H9 (cell line): ENCODE data around the gene EGFL8. TPM values are rescaled to one million over a fixed set of nuclear protein-coding genes. Genes with fewer than 3 reads are reported as not detected.

Experiments
- DNase-seq: peaks from one replicate; pipeline ENCODE4 v3.0.0-alpha.2; 2017
- H2AFZ ChIP-seq: one replicate; pipeline ENCODE4 v1.6.1; 2013; ENCODE audit warnings: mild to moderate bottlenecking, low read length, control low read depth, moderate library complexity
- H2AK5ac ChIP-seq: 2 replicates; pipeline ENCODE4 v1.6.1; 2013; ENCODE audit warnings: low read length, control low read depth, mixed read lengths; ENCODE audit not compliant: insufficient read length
- H2BK120ac ChIP-seq: one replicate; pipeline ENCODE4 v1.6.1; 2013; ENCODE audit warnings: low read depth, mild to moderate bottlenecking, low read length, control low read depth, inconsistent platforms; ENCODE audit not compliant: poor library complexity, severe bottlenecking
- H2BK12ac ChIP-seq: 2 replicates; pipeline ENCODE4 v1.6.1; 2013; ENCODE audit warnings: low read length, control low read depth, mixed read lengths, low read depth; ENCODE audit not compliant: insufficient read length
- H2BK15ac ChIP-seq: 2 replicates; pipeline ENCODE4 v1.6.1; 2013; ENCODE audit warnings: low read depth, low read length, control low read depth
- H2BK20ac ChIP-seq: one replicate; pipeline ENCODE4 v1.6.1; 2013; ENCODE audit warnings: low read depth, mild to moderate bottlenecking, low read length, control low read depth, inconsistent platforms; ENCODE audit not compliant: poor library complexity, severe bottlenecking
- H2BK5ac ChIP-seq: 2 replicates; pipeline ENCODE4 v1.6.1; 2013; ENCODE audit warnings: low read length, control low read depth, mixed read lengths; ENCODE audit not compliant: insufficient read length
- H3K14ac ChIP-seq: 2 replicates; pipeline ENCODE4 v1.6.1; 2013; ENCODE audit warnings: low read length, control low read depth; ENCODE audit not compliant: insufficient read depth
- H3K18ac ChIP-seq: 2 replicates; pipeline ENCODE4 v1.6.1; 2013; ENCODE audit warnings: low read depth, mild to moderate bottlenecking, mixed read lengths, low read length, control low read depth; ENCODE audit not compliant: insufficient read length
- H3K23ac ChIP-seq: 2 replicates; pipeline ENCODE4 v1.6.1; 2013; ENCODE audit warnings: low read length, control low read depth, mixed read lengths, low read depth; ENCODE audit not compliant: insufficient read length
- H3K23me2 ChIP-seq: 2 replicates; pipeline ENCODE4 v1.6.1; 2013; ENCODE audit warnings: low read depth, mild to moderate bottlenecking, mixed read lengths, low read length, control low read depth; ENCODE audit not compliant: insufficient read length, poor library complexity, severe bottlenecking
- H3K27ac ChIP-seq: 2 replicates; pipeline ENCODE4 v1.5.1; 2013; ENCODE audit warnings: low read length, control low read depth, mixed read lengths, low read depth; ENCODE audit not compliant: insufficient read length
- H3K27me3 ChIP-seq: 2 replicates; pipeline ENCODE4 v1.6.1; 2013; ENCODE audit warnings: low read length, control low read depth, inconsistent platforms; ENCODE audit not compliant: insufficient read depth
- H3K4ac ChIP-seq: 2 replicates; pipeline ENCODE4 v1.6.1; 2013; ENCODE audit warnings: low read depth, mild to moderate bottlenecking, control low read depth, inconsistent platforms, low read length, moderate library complexity
- H3K4me1 ChIP-seq: 2 replicates; pipeline ENCODE4 v1.6.1; 2013; ENCODE audit warnings: low read length, control low read depth, inconsistent platforms; ENCODE audit not compliant: insufficient read depth
- H3K4me2 ChIP-seq: 2 replicates; pipeline ENCODE4 v1.6.1; 2013; ENCODE audit warnings: low read length, control low read depth, mixed read lengths; ENCODE audit not compliant: insufficient read length, insufficient read depth
- H3K56ac ChIP-seq: 2 replicates; pipeline ENCODE4 v1.6.1; 2013; ENCODE audit warnings: low read depth, mild to moderate bottlenecking, mixed read lengths, low read length, control low read depth; ENCODE audit not compliant: insufficient read length
- H3K79me1 ChIP-seq: 2 replicates; pipeline ENCODE4 v1.6.1; 2013; ENCODE audit warnings: low read depth, mild to moderate bottlenecking, moderate library complexity, low read length, control low read depth, inconsistent platforms; ENCODE audit not compliant: insufficient read depth, poor library complexity, severe bottlenecking
- H3K79me2 ChIP-seq: 2 replicates; pipeline ENCODE4 v1.6.1; 2013; ENCODE audit warnings: low read length, control low read depth, inconsistent platforms; ENCODE audit not compliant: insufficient read depth
- H3K9ac ChIP-seq: 2 replicates; pipeline ENCODE4 v1.6.1; 2013; ENCODE audit warnings: low read length, control low read depth, mixed read lengths; ENCODE audit not compliant: insufficient read length; ENCODE audit errors: extremely low read depth
- H3K9me3 ChIP-seq: one replicate; pipeline ENCODE4 v1.6.1; 2013; ENCODE audit warnings: low read depth, low read length, inconsistent platforms; ENCODE audit not compliant: control insufficient read depth
- H3T11ph ChIP-seq: one replicate; pipeline ENCODE4 v1.6.1; 2013; ENCODE audit warnings: mild to moderate bottlenecking, low read length, control low read depth, inconsistent platforms
- H4K20me1 ChIP-seq: one replicate; pipeline ENCODE4 v1.6.1; 2013; ENCODE audit not compliant: control insufficient read depth, insufficient read length, insufficient read depth
- H4K5ac ChIP-seq: 2 replicates; pipeline ENCODE4 v1.6.1; 2013; ENCODE audit warnings: low read depth, mild to moderate bottlenecking, mixed read lengths, low read length, control low read depth; ENCODE audit not compliant: insufficient read length
- H4K8ac ChIP-seq: replicated peaks from 2 replicates; pipeline ENCODE4 v1.6.1; 2013; ENCODE audit warnings: low read length, control low read depth, mixed read lengths, low read depth; ENCODE audit not compliant: insufficient read length
- H4K91ac ChIP-seq: 2 replicates; pipeline ENCODE4 v1.6.1; 2013; ENCODE audit warnings: low read depth, mild to moderate bottlenecking, moderate library complexity, mixed read lengths, low read length, control low read depth; ENCODE audit not compliant: insufficient read length
- H3K27ac Mint-ChIP-seq, 3 experiments: 2 replicates in 2 of 3; 3 replicates in 1 of 3; pipeline ENCODE4 v1.8.0; 2020 to 2021; ENCODE audit warnings: mixed read lengths in 3 of 3, mild to moderate bottlenecking in 1 of 3, moderate library complexity in 1 of 3
- H3K27me3 Mint-ChIP-seq: 2 replicates; pipeline ENCODE4 v1.8.0; 2021; ENCODE audit warnings: low read depth, mild to moderate bottlenecking, moderate library complexity, mixed read lengths
- H3K36me3 Mint-ChIP-seq, 3 experiments: 2 replicates in 2 of 3; 3 replicates in 1 of 3; pipeline ENCODE4 v1.8.0; 2020 to 2021; ENCODE audit warnings: low read depth in 3 of 3, mixed read lengths in 3 of 3; ENCODE audit not compliant: insufficient read depth in 1 of 3
- H3K4me1 Mint-ChIP-seq, 2 experiments: 2 replicates each; pipeline ENCODE4 v1.8.0; 2020; ENCODE audit warnings: mixed read lengths in 2 of 2
- H3K4me3 Mint-ChIP-seq, 2 experiments: 2 replicates in 1 of 2; 3 replicates in 1 of 2; pipeline ENCODE4 v1.8.0; 2020 to 2021; ENCODE audit warnings: mild to moderate bottlenecking in 2 of 2, mixed read lengths in 2 of 2, moderate library complexity in 1 of 2
- H3K9me3 Mint-ChIP-seq, 2 experiments: 2 replicates in 1 of 2; 3 replicates in 1 of 2; pipeline ENCODE4 v1.8.0; 2020; ENCODE audit warnings: mild to moderate bottlenecking in 2 of 2, mixed read lengths in 2 of 2, moderate library complexity in 1 of 2
- CTCF ChIP-seq: fragments of 200-600 bp; sonication (generic); conservative IDR thresholded peaks from 3 replicates; pipeline ENCODE4 v1.8.0; 2021; ENCODE audit warnings: antibody characterized with exemption, mild to moderate bottlenecking
- total RNA-seq: library from RNA; stranded (reverse); gene quantifications from 2 replicates; pipeline ENCODE4 v1.2.1, GENCODE V29; 2021

Gene EGFL8
- total RNA-seq, 1 experiment from 2014 or later: 27.2 TPM

GRCh38 chr6:32132110-32132509 lies 32.3 kb upstream of the EGFL8 start:
- Mint-ChIP-seq H3K4me1 (peaks cover 16 to 30% of the 10 kb centered on the region in 2 experiments), H3K36me3 (no peaks in the 10 kb centered on the region; a peak in 3 of 7 replicates), H3K27me3 (peaks cover 8% of the 10 kb centered on the region), H3K4me3 (no peak overlapping the region), H3K9me3 (no peaks in the 10 kb centered on the region), H3K27ac (peak overlapping the region in 1 of 3 experiments; percentile 92; a peak in 2 of 7 replicates)
- Histone ChIP-seq H3K9ac (no peak overlapping the region), H3K56ac (no peak overlapping the region), H3K79me2 (no peaks in the 10 kb centered on the region), H3K14ac (no peak overlapping the region), H3T11ph (no peak overlapping the region), H2BK12ac (no peak overlapping the region), H2AK5ac (no peak overlapping the region), H2BK15ac (no peak overlapping the region), H3K4me1 (no peaks in the 10 kb centered on the region), H3K4ac (no peak overlapping the region), H2AFZ (no peak overlapping the region), H4K91ac (no peak overlapping the region), H2BK20ac (no peak overlapping the region), H3K27me3 (no peaks in the 10 kb centered on the region), H4K8ac (no peak overlapping the region), H2BK5ac (no peak overlapping the region), H4K5ac (no peak overlapping the region), H4K20me1 (no peaks in the 10 kb centered on the region), H3K27ac (no peak overlapping the region), H2BK120ac (no peak overlapping the region), H3K9me3 (no peaks in the 10 kb centered on the region), H3K23me2 (peaks cover 3% of the 10 kb centered on the region), H3K4me2 (no peak overlapping the region), H3K79me1 (no peaks in the 10 kb centered on the region), H3K18ac (no peak overlapping the region), H3K23ac (no peak overlapping the region)
- no peak for DNase-seq
- TF ChIP-seq CTCF: no peak
